ENCODE data around the gene PLK1.

Gene PLK1

GRCh38 chr16:23673971-23674614 lies 4.6 kb upstream of the PLK1 start:
- no peak for DNase-seq (ENCODE audit: extremely low read depth, insufficient read length)
- Histone ChIP-seq H3K36me3 (ENCODE audit: control insufficient read depth, insufficient read depth, low read length) (peaks cover 9% of the 10 kb centered on the region), H3K27me3 (replicated peaks; ENCODE audit: control insufficient read depth, insufficient read depth, low read length) (no peaks in the 10 kb centered on the region), H3K4me3 (replicated peaks; ENCODE audit: low read depth, low read length) (no peak overlapping the region)
- no peak for TF ChIP-seq CTCF (IDR thresholded peaks at IDR 0.05; ENCODE audit: insufficient read depth, low read length, poor library complexity, severe bottlenecking)

DNA sequence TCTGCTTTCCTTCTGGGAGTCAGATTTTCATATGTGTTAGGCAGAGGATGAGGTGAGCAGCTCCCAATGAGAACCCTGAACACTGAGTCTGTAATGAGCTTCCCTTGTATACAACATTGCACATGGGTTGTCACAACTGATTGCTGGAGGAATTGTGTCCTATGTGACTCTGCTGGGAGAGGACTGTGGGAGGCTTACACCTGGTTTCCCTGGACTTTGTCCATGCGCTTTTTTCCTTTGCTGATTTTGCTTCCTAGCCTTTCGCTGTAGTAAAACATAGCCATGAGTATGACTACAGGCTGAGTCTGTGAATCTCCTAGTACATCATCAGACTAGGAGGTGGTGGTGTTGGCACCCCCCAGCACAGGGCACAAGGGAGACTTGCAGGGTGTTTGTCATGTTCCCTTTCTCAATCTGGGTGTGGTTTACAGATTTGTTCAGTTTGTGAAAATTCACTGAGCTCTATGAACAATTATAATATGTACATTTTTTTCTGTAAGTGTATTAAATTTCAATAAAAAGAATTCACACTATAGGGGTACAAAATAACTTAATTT lies 1.7 kb upstream of the PLK1 start:
- no peak for DNase-seq (ENCODE audit: extremely low read depth, insufficient read length)
- Histone ChIP-seq H3K27me3 (replicated peaks; ENCODE audit: control insufficient read depth, insufficient read depth, low read length) (no peaks in the 10 kb centered on the region), H3K4me3 (replicated peaks; ENCODE audit: low read depth, low read length) (no peak overlapping the region), H3K36me3 (ENCODE audit: control insufficient read depth, insufficient read depth, low read length) (peaks cover 12% of the 10 kb centered on the region)
- TF ChIP-seq CTCF (IDR thresholded peaks at IDR 0.05; ENCODE audit: insufficient read depth, low read length, poor library complexity, severe bottlenecking): no peak

GRCh38 chr16:23679274-23679985 lies 741 bp downstream of the PLK1 start:
- Histone ChIP-seq H3K36me3 (ENCODE audit: control insufficient read depth, insufficient read depth, low read length) (peaks cover 19% of the 10 kb centered on the region), H3K27me3 (replicated peaks; ENCODE audit: control insufficient read depth, insufficient read depth, low read length) (no peaks in the 10 kb centered on the region), H3K4me3 (replicated peaks; ENCODE audit: low read depth, low read length) (peak overlapping the region; percentile 87)
- no peak for TF ChIP-seq CTCF (IDR thresholded peaks at IDR 0.05; ENCODE audit: insufficient read depth, low read length, poor library complexity, severe bottlenecking)
- peak; percentile 34 for DNase-seq (ENCODE audit: extremely low read depth, insufficient read length)

GRCh38 chr16:23679986-23680336 lies 1.3 kb downstream of the PLK1 start:
- DNase-seq (ENCODE audit: extremely low read depth, insufficient read length): no peak
- TF ChIP-seq CTCF (IDR thresholded peaks at IDR 0.05; ENCODE audit: insufficient read depth, low read length, poor library complexity, severe bottlenecking): no peak
- H3K36me3 ChIP-seq (ENCODE audit: control insufficient read depth, insufficient read depth, low read length): peaks cover 19% of the 10 kb centered on the region
- H3K27me3 ChIP-seq (replicated peaks; ENCODE audit: control insufficient read depth, insufficient read depth, low read length): no peaks in the 10 kb centered on the region
- peak overlapping the region; percentile 87 for H3K4me3 ChIP-seq (replicated peaks; ENCODE audit: low read depth, low read length)

- Histone ChIP-seq H3K27me3 (replicated peaks; ENCODE audit: control insufficient read depth, insufficient read depth, low read length) (no peaks in the 10 kb centered on the region), H3K4me3 (replicated peaks; ENCODE audit: low read depth, low read length) (no peak overlapping the region), H3K36me3 (ENCODE audit: control insufficient read depth, insufficient read depth, low read length) (peaks cover 25% of the 10 kb centered on the region)
- TF ChIP-seq CTCF (IDR thresholded peaks at IDR 0.05; ENCODE audit: insufficient read depth, low read length, poor library complexity, severe bottlenecking): no peak
- no peak for DNase-seq (ENCODE audit: extremely low read depth, insufficient read length)
These were observed 3.5 kb downstream of the PLK1 start for GRCh38 chr16:23682181-23682580.

All from GM06990 (cell line).